Ramos (cell line): ENCODE results near the gene GRIK1.

Experiments used
- in situ Hi-C: fragments of 300-500 bp; cut with MboI; formaldehyde crosslinking; loops from one replicate; pipeline ENCODE4 v1.14.3; 2022; ENCODE audit warnings: low sequenced_read_pairs; ENCODE audit not compliant: unreplicated experiment

The GRIK1 gene

GRCh38 chr21:29684106-29684505 lies 255.7 kb downstream of the GRIK1 start:
- in situ Hi-C loops = no loop called here

- in situ Hi-C loops = no loop called here
These were observed 257.0 kb downstream of the GRIK1 start for GRCh38 chr21:29682800-29683199.

GRCh38 chr21:29680273-29680672 lies 259.5 kb downstream of the GRIK1 start:
- in situ Hi-C loops = no loop called here

- in situ Hi-C loops = no loop called here
These were observed 261.2 kb downstream of the GRIK1 start for GRCh38 chr21:29678626-29679025.

- in situ Hi-C loops = no loop called here
These were observed 262.5 kb downstream of the GRIK1 start for GRCh38 chr21:29677326-29677725.

GRCh38 chr21:29676395-29676794 lies 263.4 kb downstream of the GRIK1 start:
- in situ Hi-C loops = no loop called here

- in situ Hi-C loops = no loop called here
These were observed 264.3 kb downstream of the GRIK1 start for GRCh38 chr21:29675451-29675850.

- in situ Hi-C loops = no loop called here
These were observed 265.5 kb downstream of the GRIK1 start for GRCh38 chr21:29674343-29674742.

GRCh38 chr21:29673096-29673610 lies 266.6 kb downstream of the GRIK1 start:
- in situ Hi-C loops = no loop called here

GRCh38 chr21:29671728-29672127 lies 268.1 kb downstream of the GRIK1 start:
- in situ Hi-C loops = no loop called here

GRCh38 chr21:29670228-29670627 lies 269.6 kb downstream of the GRIK1 start:
- in situ Hi-C loops = no loop called here

- in situ Hi-C loops = no loop called here
These were observed 270.4 kb downstream of the GRIK1 start for GRCh38 chr21:29669416-29669815.

- in situ Hi-C loops = no loop called here
These were observed 272.1 kb downstream of the GRIK1 start for GRCh38 chr21:29667651-29668050.

- in situ Hi-C loops = no loop called here
These were observed 275.2 kb downstream of the GRIK1 start for GRCh38 chr21:29664615-29665014.

GRCh38 chr21:29661672-29662442 lies 277.9 kb downstream of the GRIK1 start:
- in situ Hi-C loops = no loop called here

GRCh38 chr21:29660047-29660720 lies 279.6 kb downstream of the GRIK1 start:
- in situ Hi-C loops = no loop called here

GRCh38 chr21:29658934-29659203 lies 280.9 kb downstream of the GRIK1 start:
- in situ Hi-C loops = no loop called here

GRCh38 chr21:29658177-29658933 lies 281.4 kb downstream of the GRIK1 start:
- in situ Hi-C loops = no loop called here

GRCh38 chr21:29657240-29657989 lies 282.4 kb downstream of the GRIK1 start:
- in situ Hi-C loops = no loop called here

- in situ Hi-C loops = no loop called here
These were observed 283.1 kb downstream of the GRIK1 start for GRCh38 chr21:29656504-29657239.
